ENCODE measurements around the gene SMARCB1.

DNA sequence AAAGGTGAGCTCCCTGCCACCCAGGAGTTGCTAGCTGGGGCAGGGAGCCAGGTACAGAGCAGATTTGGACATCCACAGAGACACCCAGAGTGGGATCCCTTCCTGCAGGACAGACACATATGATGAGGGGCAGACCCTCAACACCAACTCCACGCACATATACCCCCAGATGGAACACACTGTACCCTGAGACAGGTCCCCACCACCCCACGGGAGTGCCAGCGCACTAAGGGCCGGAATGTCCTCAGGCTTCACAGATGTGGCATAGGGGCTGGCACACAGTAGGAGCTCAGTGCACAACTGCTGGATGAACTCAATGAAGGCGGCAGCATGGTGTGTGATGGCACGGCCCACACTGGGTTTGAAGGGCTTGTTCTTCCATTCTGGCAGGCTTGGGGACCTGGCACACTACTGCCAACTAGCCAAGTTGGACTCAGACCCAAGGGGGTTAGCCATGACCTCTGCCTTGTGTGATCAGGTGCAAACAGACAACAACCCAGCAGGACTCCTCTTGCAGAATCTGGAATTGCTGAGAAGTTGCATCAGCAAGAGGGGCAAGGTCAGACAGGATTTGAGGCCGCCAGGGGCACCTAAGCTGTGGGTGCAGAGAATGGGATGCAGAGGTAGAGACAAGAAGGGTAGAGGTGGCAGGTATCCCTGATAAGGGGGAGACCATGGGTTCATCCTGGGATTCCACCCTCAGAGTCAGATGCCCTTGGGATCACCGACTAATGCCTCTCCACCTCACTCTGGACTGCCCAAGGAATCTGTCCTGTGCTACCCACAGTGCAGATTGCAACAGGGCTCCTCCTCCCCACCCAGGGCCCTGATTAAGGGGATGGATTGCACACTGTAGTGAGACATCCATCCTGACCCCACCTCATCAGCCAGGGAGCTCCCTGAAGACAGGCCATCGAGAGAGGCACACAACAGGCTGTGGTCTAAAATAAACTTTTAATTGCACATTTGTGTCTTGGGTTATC is 21.6 kb upstream of the SMARCB1 start:
- TF ChIP-seq POLR2AphosphoS5 (IDR thresholded peaks at IDR 0.05) (no peak), POLR2A (IDR thresholded peaks at IDR 0.05) (no peak)

All from transverse colon (tissue), 3 donors.